Left lung (tissue), 10 donors: ENCODE results near the gene LHCGR. TPM values are rescaled to one million over a fixed set of nuclear protein-coding genes. Genes with fewer than 3 reads are reported as not detected.

ENCODE experiments used
- ATAC-seq: fragments of 200-7000 bp; cut with Tn5 transposase; one replicate; pipeline ENCODE4 v1.9.1; 2020; ENCODE audit warnings: moderate library complexity
- DNase-seq, 4 donors: peaks; one replicate each; pipeline ENCODE4 v3.0.0-alpha.2; 2013 to 2020
- H3K27ac ChIP-seq, 2 donors: fragments of 200-600 bp; sonication (generic) in 1 of 2; one replicate each; pipeline versions ENCODE4 v1.5.0 to v1.8.0; 2020 to 2021
- H3K27me3 ChIP-seq, 2 donors: fragments of 200-600 bp; sonication (generic) in 1 of 2; one replicate each; pipeline versions ENCODE4 v1.5.0 to v1.8.0; 2020 to 2021
- H3K36me3 ChIP-seq, 2 donors: fragments of 200-600 bp; sonication (generic) in 1 of 2; one replicate each; pipeline versions ENCODE4 v1.5.0 to v1.8.0; 2020 to 2021
- H3K4me1 ChIP-seq, 2 donors: fragments of 200-600 bp; one replicate each; pipeline ENCODE4 v1.8.0; 2021
- H3K4me3 ChIP-seq, 2 donors: fragments of 200-600 bp; sonication (generic) in 1 of 2; one replicate each; pipeline versions ENCODE4 v1.5.0 to v1.8.0; 2020 to 2021; ENCODE audit warnings: mild to moderate bottlenecking in 1 of 2
- H3K9me3 ChIP-seq, 2 donors: fragments of 200-600 bp; sonication (generic) in 1 of 2; one replicate each; pipeline versions ENCODE4 v1.5.0 to v1.8.0; 2020 to 2021
- intact Hi-C, 2 donors: fragments of 100-400 bp; cut with DNase I; formaldehyde crosslinking; loops; one replicate each; pipeline versions ENCODE4 v1.11.2 to v1.14.2; 2022
- polyA plus RNA-seq, 6 donors: library from polyadenylated mRNA; unstranded; fragments of 120-200 nt; gene quantifications; one replicate each; pipeline ENCODE4 v1.2.1, GENCODE V29; 2013; ENCODE audit not compliant: insufficient read length in 6 of 6
- total RNA-seq, 2 donors: library from RNA; stranded (reverse); fragmentation: NEBNext Ultra II Directional; extraction: Animal tissue kit (Norgen Biotek cat#: 25700); gene quantifications; one replicate each; pipeline ENCODE4 v1.2.1, GENCODE V29; 2021
- TF ChIP-seq, protein P1 (sequence below), 2 donors: fragments of 200-600 bp; sonication (generic) in 1 of 2; IDR thresholded peaks; one replicate each; pipeline versions ENCODE4 v1.5.0 to v1.8.0; 2021; ENCODE audit warnings: antibody characterized with exemption in 2 of 2
- donor health status: DM: no; HTN: yes; CAD: no.
- donor health status: DM: no; HTN: no; CAD: no.

Gene LHCGR
- total and polyA plus RNA-seq, 8 donors, result 0.08 to 0.21 (median 0.14) TPM; not detected in 2

DNA sequence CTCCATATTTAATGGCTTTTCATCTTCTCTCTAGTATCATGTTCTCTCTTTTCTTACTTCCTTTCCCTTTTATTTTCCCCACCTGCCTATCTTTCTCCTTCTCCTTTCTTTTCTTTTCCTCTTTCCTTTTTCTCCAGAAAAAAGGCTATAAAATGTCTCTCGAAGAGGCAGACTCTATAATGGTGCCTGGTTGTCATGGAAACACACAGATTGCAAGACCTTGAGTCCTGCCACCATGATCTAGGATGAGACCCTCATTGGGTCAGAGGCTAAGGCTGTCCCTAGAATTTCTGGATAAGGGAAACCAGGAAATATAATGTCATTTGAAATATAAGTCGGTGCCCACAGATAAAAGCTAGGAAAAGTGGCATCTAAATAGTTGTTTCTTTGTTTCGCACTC, 36.5 kb upstream of the LHCGR start:
- Histone ChIP-seq H3K36me3 (no peaks in the 10 kb centered on the region), H3K4me3 (no peak overlapping the region), H3K27me3 (no peaks in the 10 kb centered on the region), H3K4me1 (no peaks in the 10 kb centered on the region), H3K9me3 (no peaks in the 10 kb centered on the region), H3K27ac (no peak overlapping the region)
- intact Hi-C loops, result no loop called here
- TF ChIP-seq, protein P1, sequence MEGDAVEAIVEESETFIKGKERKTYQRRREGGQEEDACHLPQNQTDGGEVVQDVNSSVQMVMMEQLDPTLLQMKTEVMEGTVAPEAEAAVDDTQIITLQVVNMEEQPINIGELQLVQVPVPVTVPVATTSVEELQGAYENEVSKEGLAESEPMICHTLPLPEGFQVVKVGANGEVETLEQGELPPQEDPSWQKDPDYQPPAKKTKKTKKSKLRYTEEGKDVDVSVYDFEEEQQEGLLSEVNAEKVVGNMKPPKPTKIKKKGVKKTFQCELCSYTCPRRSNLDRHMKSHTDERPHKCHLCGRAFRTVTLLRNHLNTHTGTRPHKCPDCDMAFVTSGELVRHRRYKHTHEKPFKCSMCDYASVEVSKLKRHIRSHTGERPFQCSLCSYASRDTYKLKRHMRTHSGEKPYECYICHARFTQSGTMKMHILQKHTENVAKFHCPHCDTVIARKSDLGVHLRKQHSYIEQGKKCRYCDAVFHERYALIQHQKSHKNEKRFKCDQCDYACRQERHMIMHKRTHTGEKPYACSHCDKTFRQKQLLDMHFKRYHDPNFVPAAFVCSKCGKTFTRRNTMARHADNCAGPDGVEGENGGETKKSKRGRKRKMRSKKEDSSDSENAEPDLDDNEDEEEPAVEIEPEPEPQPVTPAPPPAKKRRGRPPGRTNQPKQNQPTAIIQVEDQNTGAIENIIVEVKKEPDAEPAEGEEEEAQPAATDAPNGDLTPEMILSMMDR (IDR thresholded peaks at IDR 0.05), result no peak
- ATAC-seq (no peak), DNase-seq (no peak)

DNA sequence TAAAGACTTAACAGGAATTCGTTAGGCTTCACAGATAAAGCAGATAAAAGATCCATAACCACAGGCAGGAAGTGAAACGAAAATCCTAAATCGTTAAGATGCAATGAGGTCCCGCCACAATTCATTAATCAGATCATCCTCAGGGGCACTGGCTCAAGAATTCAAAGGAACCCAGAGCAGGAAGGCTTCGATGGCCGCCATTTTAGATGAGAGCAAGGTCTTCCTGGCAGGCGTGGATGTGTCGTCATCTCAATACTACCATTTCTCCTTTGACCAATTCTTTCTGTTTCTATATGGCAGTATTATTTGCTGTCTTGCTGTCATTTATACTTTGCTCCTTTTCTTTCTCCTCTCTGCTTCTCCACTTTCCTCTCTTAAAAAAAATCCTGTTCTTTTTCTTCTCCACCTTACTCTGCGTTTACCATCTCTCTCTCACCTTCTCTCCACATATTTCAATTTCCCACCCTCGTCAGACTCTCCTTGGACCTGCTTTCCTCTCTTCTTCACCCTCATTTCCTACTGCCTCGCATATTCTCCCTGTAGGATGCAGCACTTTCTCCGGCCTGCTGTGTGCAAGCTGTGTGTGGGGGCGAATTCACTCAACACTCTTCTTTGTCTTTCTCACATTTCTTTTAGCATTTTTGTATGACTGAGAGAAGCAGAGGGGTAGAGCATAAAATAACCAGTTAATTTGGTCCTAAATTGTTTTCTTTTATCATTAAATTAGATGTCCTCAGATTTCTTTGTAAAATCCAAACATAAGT, 35.1 kb upstream of the LHCGR start:
- Histone ChIP-seq H3K4me3 (no peak overlapping the region), H3K4me1 (no peaks in the 10 kb centered on the region), H3K36me3 (no peaks in the 10 kb centered on the region), H3K9me3 (no peaks in the 10 kb centered on the region), H3K27me3 (no peaks in the 10 kb centered on the region), H3K27ac (no peak overlapping the region)
- DNase-seq (no peak), ATAC-seq (no peak)
- TF ChIP-seq, protein P1 (IDR thresholded peaks at IDR 0.05), result no peak
- intact Hi-C loops, result no loop called here

DNA sequence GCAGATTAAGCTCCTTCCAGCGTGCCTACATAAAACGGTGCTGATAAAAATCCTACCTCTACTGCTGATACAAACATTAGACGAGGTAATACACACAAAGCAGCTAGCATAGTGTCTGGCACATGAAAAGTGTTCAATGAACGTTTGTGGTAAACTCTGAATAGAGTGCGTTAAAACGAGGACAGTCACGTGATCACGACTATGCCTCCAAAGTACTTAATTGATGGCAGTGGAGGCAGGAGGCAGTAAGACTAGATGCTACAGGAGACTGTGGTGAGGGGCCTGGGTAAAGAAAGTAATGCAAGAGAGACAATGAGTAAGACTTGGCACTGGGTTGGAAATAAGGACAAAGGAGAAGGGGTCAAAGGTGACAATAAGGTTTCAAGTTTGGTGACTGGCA, 32.1 kb upstream of the LHCGR start:
- Histone ChIP-seq H3K36me3 (no peaks in the 10 kb centered on the region), H3K27me3 (no peaks in the 10 kb centered on the region), H3K9me3 (no peaks in the 10 kb centered on the region), H3K4me1 (no peaks in the 10 kb centered on the region), H3K4me3 (no peak overlapping the region), H3K27ac (no peak overlapping the region)
- intact Hi-C loops, result no loop called here
- TF ChIP-seq, protein P1 (IDR thresholded peaks at IDR 0.05), result no peak
- DNase-seq (no peak), ATAC-seq (no peak)

DNA sequence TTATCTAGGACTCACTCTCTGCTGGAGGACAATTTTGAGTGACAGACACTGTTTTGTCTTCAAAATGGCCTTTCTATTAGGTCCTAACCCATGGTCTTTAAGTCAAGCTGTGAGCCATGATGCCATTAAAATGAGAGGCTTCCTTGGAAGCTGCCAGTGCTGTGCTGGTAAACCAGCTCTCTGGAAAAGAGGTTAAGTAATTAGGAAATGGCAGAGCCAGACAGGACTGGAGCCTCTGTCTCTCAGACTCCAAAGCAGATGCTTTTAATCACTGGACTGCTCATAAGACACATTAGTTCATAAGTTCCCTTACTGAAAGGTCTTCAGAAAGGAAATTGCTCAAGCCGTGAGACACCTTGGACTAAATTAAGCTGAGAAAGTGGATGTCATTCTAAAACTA, 25.8 kb upstream of the LHCGR start:
- H3K36me3 ChIP-seq, result no peaks in the 10 kb centered on the region
- H3K27me3 ChIP-seq, result no peaks in the 10 kb centered on the region
- TF ChIP-seq, protein P1 (IDR thresholded peaks at IDR 0.05), result no peak
- ATAC-seq, result peak; percentile 34
- no peak overlapping the region for H3K27ac ChIP-seq
- H3K9me3 ChIP-seq, result no peaks in the 10 kb centered on the region
- H3K4me1 ChIP-seq, result no peaks in the 10 kb centered on the region
- intact Hi-C loops, result no loop called here
- H3K4me3 ChIP-seq, result no peak overlapping the region
- DNase-seq, result peak in 2 of 4 donors; percentile 10 to 15

DNA sequence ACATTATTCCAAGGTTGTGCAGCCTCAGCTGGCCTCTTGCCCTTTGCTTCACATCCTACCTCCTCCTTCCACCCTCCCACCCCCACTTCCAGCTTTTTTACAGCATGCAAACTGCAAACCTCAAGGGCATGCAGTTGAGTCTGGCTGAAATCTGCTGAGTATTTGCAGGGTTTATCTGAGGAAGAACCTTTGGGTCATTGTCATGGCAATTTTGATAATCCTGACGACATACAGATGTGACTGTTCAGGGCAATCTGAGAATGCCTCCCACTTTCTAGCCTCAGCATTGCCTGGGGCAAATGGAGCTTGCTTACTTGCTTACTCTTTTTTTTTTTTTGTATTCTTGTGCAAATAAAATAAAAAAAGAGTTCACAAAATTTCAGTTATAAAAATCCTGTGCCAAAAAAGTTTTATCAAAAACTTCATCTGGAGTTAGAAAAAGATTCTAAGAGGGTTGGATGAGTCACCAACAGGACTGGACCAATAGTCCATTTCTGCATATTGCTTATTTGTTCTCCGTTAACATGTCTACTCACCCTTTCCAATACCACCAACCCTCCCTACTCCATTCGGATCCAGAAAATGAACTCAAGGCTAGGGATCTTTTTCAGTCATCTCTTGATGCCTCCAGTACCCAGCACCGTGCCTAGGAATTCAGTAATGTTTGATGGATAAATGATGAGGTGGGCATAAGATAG, 23.6 kb upstream of the LHCGR start:
- Histone ChIP-seq H3K27me3 (no peaks in the 10 kb centered on the region), H3K9me3 (no peaks in the 10 kb centered on the region), H3K4me3 (no peak overlapping the region), H3K4me1 (no peaks in the 10 kb centered on the region), H3K27ac (no peak overlapping the region), H3K36me3 (no peaks in the 10 kb centered on the region)
- TF ChIP-seq, protein P1 (IDR thresholded peaks at IDR 0.05), result no peak
- intact Hi-C loops, result no loop called here
- no peak for ATAC-seq
- no peak for DNase-seq
